ENCODE data around the gene DHDH. TPM values are rescaled to one million over a fixed set of nuclear protein-coding genes. Genes with fewer than 3 reads are reported as not detected.

Gene DHDH
- total RNA-seq, 1 donor, result 0.36 TPM

DNA sequence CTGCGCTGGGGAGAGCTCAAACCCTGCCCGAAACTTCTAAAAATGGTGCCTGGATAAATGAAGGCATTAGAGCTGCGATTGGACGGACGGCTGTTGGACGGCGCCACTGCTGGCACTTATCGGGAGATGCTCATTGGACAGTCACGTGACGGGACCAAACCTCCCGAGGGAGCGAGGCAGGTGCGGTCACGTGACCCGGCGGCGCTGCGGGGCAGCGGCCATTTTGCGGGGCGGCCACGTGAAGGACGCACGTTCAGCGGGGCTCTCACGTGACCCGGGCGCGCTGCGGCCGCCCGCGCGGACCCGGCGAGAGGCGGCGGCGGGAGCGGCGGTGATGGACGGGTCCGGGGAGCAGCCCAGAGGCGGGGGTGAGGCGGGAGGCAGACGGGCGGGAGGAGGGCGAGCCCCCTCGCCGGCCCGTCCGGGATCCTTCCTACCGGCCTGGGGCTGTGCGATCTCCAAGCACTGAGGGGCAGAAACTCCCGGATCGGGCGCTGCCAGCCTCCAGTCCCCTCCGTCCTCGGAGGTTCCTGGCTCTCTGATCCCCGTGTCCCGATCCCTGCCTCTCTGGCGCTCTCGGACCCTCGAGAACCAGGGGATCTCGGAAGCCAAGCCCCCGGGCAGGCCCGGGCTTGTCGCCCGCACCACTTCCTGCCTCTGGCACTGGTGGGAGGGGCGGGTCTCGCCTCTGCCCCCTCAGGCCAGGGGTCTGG is 21.3 kb downstream of the DHDH start, which contains the start of gene BAX:
Gene BAX, plus strand, starts transcription at position 281 of the 713 bp plus-strand sequence. Its CDS starts 54 bp downstream, at position 335.
- Histone ChIP-seq H3K4me1 (ENCODE audit: insufficient read depth, low read length) (peaks cover 17% of the 10 kb centered on the region), H3K4me2 (ENCODE audit: insufficient read depth, low read length) (peak within 1 kb of the TSS; percentile 98), H3K27me3 (ENCODE audit: insufficient read depth, low read length) (no peaks in the 10 kb centered on the region), H2AFZ (ENCODE audit: low read length) (peak within 1 kb of the TSS; percentile 100), H3K4me3 (ENCODE audit: insufficient read depth, low read length) (peak within 1 kb of the TSS; percentile 96), H3K9me3 (ENCODE audit: low read depth, low read length) (no peaks in the 10 kb centered on the region), H3K79me2 (ENCODE audit: insufficient read depth, low read length) (peaks cover 32% of the 10 kb centered on the region), H4K20me1 (ENCODE audit: insufficient read depth, low read length) (no peaks in the 10 kb centered on the region), H3K27ac (ENCODE audit: low read depth, low read length) (peak within 1 kb of the TSS; percentile 89), H3K36me3 (ENCODE audit: insufficient read depth, low read length) (peaks cover 21% of the 10 kb centered on the region)
- TF ChIP-seq, protein P1, sequence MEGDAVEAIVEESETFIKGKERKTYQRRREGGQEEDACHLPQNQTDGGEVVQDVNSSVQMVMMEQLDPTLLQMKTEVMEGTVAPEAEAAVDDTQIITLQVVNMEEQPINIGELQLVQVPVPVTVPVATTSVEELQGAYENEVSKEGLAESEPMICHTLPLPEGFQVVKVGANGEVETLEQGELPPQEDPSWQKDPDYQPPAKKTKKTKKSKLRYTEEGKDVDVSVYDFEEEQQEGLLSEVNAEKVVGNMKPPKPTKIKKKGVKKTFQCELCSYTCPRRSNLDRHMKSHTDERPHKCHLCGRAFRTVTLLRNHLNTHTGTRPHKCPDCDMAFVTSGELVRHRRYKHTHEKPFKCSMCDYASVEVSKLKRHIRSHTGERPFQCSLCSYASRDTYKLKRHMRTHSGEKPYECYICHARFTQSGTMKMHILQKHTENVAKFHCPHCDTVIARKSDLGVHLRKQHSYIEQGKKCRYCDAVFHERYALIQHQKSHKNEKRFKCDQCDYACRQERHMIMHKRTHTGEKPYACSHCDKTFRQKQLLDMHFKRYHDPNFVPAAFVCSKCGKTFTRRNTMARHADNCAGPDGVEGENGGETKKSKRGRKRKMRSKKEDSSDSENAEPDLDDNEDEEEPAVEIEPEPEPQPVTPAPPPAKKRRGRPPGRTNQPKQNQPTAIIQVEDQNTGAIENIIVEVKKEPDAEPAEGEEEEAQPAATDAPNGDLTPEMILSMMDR (IDR thresholded peaks at IDR 0.05; ENCODE audit: extremely low read depth, low read depth, low read length), result no peak
- peak; percentile 99 for DNase-seq (ENCODE audit: insufficient read length, low spot score, missing footprints)

DNA sequence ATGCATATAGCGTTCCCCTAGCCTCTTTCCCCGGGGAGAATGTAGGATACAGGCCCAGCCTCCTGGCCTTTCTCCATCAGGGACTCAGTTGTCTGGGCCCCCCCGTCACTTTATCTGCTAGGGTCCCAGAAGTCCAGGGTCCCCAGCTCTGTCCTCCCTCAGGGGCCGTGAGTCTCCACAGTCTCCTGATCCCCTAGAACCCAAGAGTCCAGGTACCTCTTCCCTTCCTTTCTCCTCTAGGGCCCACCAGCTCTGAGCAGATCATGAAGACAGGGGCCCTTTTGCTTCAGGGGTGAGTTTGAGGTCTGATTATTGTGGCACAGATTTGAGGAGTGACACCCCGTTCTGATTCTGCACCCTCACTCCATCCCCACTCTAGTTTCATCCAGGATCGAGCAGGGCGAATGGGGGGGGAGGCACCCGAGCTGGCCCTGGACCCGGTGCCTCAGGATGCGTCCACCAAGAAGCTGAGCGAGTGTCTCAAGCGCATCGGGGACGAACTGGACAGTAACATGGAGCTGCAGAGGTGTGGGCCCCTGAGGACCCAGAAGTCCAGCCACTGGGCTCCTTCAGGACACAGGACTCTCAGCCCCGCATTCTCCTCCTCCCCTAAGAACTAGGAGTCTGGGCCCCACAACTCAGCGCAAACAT is 21.9 kb downstream of the DHDH start:
- Histone ChIP-seq H3K79me2 (ENCODE audit: insufficient read depth, low read length) (peaks cover 32% of the 10 kb centered on the region), H3K36me3 (ENCODE audit: insufficient read depth, low read length) (peaks cover 21% of the 10 kb centered on the region), H3K9me3 (ENCODE audit: low read depth, low read length) (no peaks in the 10 kb centered on the region), H2AFZ (ENCODE audit: low read length) (peak overlapping the region; percentile 41), H3K4me3 (ENCODE audit: insufficient read depth, low read length) (peak overlapping the region; percentile 96), H3K4me1 (ENCODE audit: insufficient read depth, low read length) (peaks cover 17% of the 10 kb centered on the region), H3K27me3 (ENCODE audit: insufficient read depth, low read length) (no peaks in the 10 kb centered on the region), H3K4me2 (ENCODE audit: insufficient read depth, low read length) (peak overlapping the region; percentile 98), H4K20me1 (ENCODE audit: insufficient read depth, low read length) (no peaks in the 10 kb centered on the region), H3K27ac (ENCODE audit: low read depth, low read length) (peak overlapping the region; percentile 89)
- TF ChIP-seq, protein P1 (IDR thresholded peaks at IDR 0.05; ENCODE audit: extremely low read depth, low read depth, low read length), result no peak
- DNase-seq (ENCODE audit: insufficient read length, low spot score, missing footprints), result peak; percentile 68

DNA sequence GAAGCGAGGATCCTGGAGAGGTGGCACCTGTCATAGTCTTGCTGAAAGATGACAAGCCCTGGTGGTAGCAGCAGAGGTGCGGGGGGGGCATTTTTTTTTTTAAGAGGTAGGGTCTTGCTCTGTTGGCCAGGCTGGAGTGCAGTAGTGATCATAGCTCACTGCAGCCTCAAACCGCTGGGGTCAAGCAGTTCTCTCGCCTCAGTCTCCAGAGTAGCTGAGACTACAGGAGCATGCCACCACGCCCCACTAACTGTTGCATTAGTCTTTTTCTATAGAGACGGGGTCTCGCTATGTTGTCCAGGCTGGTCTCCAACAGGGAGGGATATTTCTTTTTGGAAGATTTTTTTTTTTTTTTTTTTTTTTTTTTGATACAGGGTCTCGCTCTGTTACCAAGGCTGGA is 24.5 kb downstream of the DHDH start:
- TF ChIP-seq, protein P1 (IDR thresholded peaks at IDR 0.05; ENCODE audit: extremely low read depth, low read depth, low read length), result no peak
- no peaks in the 10 kb centered on the region for H4K20me1 ChIP-seq (ENCODE audit: insufficient read depth, low read length)

More for the DNA sequence above, 24.5 kb downstream of the DHDH start:
- Histone ChIP-seq H3K79me2 (ENCODE audit: insufficient read depth, low read length) (peaks cover 32% of the 10 kb centered on the region), H3K4me2 (ENCODE audit: insufficient read depth, low read length) (no peak overlapping the region), H3K27ac (ENCODE audit: low read depth, low read length) (no peak overlapping the region), H3K9me3 (ENCODE audit: low read depth, low read length) (no peaks in the 10 kb centered on the region), H3K4me3 (ENCODE audit: insufficient read depth, low read length) (no peak overlapping the region), H3K36me3 (ENCODE audit: insufficient read depth, low read length) (peaks cover 27% of the 10 kb centered on the region), H2AFZ (ENCODE audit: low read length) (no peak overlapping the region), H3K4me1 (ENCODE audit: insufficient read depth, low read length) (peaks cover 17% of the 10 kb centered on the region), H3K27me3 (ENCODE audit: insufficient read depth, low read length) (no peaks in the 10 kb centered on the region)
- no peak for DNase-seq (ENCODE audit: insufficient read length, low spot score, missing footprints)
